ENCODE data around the gene TEX19. TPM values are rescaled to one million over a fixed set of nuclear protein-coding genes. Genes with fewer than 3 reads are reported as not detected.
A peak's percentile ranks its signal among the peaks of the same experiment; 100 is the strongest.

TEX19 gene
- total and polyA plus RNA-seq, 9 of the 15 experiments (the other 6 are each of a cell fraction or from before 2014, with no cell fraction given), result 0.10 to 4.9 (median 1.9) TPM

DNA sequence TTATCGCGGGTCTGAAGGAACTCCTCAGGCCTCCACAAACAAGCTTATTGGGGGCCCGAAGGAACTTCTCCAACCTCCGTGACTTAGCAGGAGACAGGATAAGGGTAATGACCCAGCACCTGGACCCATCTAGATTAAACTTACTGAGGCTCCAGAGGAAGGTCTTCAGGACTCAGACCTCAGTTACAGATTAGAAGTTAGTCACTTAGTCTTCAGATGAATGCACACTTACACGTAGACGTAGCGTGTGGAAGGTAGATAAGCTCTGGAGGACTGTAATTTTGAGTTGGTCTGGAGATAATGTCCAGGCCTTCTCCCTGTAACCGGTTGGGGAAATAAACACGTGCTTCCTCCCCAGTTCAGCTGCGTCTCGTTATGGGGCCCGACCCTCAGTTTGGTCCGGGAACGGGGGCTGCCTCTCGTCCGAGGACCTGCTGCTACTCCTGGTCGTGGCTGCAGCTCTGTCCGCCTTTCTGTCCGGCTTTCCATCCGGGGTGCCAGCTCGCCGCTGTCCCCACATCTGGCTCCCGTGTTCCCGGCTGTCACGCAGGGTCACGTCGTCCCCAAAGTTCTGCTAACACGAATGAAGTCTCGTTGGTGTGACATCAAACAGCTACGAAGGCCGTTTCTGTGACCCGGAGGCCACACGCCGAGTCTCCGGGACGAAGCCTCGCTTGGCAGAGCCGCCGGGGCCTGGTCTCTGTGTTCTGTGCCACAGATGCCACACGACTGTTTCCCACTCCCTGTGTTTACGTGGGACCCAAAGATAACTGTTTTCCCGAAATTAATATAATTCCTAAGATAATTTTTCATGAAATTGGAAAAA, 13.7 kb upstream of the TEX19 start (continued):
- TF ChIP-seq E2F6 (IDR thresholded peaks at IDR 0.05; ENCODE audit: borderline replicate concordance in 1 of 2, extremely low read depth in 1 of 2, insufficient read depth in 1 of 2, insufficient read length in 1 of 2, low read depth in 1 of 2, low read length in 1 of 2, poor library complexity in 1 of 2, severe bottlenecking in 1 of 2) (peak; percentile 84 to 92), RFX7 (CRISPR knock-in tag; IDR thresholded peaks at IDR 0.05) (no peak), NR2C1 (IDR thresholded peaks at IDR 0.05) (no peak), NR2C1 (tag; IDR thresholded peaks at IDR 0.05) (peak; percentile 63)

DNA sequence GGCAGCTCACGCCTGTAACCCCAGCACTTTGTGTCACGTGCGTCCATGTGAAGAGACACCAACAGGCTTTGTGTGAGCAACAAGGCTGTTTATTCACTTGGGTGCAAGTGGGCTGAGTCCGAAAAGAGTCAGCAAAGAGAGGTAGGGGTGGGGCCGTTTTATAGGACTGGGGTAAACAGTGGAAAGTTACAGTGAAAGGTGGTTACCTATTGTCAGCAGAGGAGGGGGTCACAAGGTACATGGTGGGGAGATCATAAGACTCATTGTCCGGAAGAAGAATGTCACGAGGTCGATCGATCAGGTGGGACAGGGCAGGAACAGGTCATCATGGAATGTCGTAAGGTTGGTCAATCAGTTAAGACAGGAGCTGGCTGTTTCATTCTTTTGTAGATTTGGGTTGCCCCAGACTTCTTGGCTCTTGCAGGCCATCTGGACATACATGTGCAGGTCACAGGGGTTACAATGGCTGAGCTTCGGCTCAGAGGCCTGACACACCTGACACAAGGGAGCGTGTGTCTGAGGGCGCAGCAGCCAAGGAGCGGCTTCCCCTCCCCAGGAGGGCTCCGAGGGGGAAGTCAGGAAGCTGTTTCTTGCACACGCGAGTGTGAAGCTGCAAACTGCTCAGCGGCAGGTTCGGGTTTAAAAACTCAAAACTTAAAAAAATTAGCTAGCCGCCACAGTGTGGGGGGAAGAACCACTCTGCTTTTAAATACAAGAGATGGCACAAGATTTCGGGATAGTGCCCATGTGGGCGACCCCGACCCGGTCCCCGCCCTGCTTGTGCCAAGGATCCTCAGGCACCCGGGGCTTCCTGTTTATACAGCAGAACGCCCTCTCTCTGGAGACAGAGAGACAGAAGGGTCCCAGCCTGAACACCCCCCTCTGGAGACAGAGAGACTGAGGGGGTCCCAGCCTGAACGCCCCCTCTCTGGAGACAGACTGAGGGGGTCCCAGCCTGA, 12.4 kb upstream of the TEX19 start:
- POLR2A ChIA-PET, result interaction anchor here (0.7 to 1.8 kb wide), 4 partner anchors 21 to 112 kb away, joined by 3 to 7 read pairs (median 4); no protein-coding TSS in a partner anchor
- Histone ChIP-seq H3K9me1 (ENCODE audit: control insufficient read depth, insufficient read depth, low read length) (no peaks in the 10 kb centered on the region), H3K4me1 (replicated peaks in 1 of 2; ENCODE audit: control insufficient read depth in 2 of 2, insufficient read depth in 2 of 2, low read length in 2 of 2) (peaks cover 44 to 86% of the 10 kb centered on the region in 2 experiments), H3K27me3 (ENCODE audit: control insufficient read depth in 2 of 2, insufficient read depth in 2 of 2, low read length in 2 of 2) (no peaks in the 10 kb centered on the region), H2AFZ (ENCODE audit: low read depth, low read length) (peak overlapping the region; percentile 74), H4K20me1 (replicated peaks; ENCODE audit: control insufficient read depth, insufficient read depth, low read length) (no peaks in the 10 kb centered on the region), H3K9ac (ENCODE audit: insufficient read depth in 1 of 2, low read depth in 2 of 2, low read length in 2 of 2) (peak overlapping the region; percentile 13 to 87; a peak in 3 of 4 replicates), H3K36me3 (ENCODE audit: control insufficient read depth, insufficient read depth, low read length) (no peaks in the 10 kb centered on the region), H3K27ac (ENCODE audit: extremely low read depth, low read depth, low read length) (peak overlapping the region; percentile 98), H3K4me2 (ENCODE audit: insufficient read depth, low read length) (no peak overlapping the region), H3K79me2 (ENCODE audit: control insufficient read depth, insufficient read depth, low read length) (no peaks in the 10 kb centered on the region), H3K9me3 (replicated peaks; ENCODE audit: control insufficient read depth, insufficient read depth, low read depth, low read length) (peaks cover 4% of the 10 kb centered on the region), H3K4me3 (no peak overlapping the region)
- intact Hi-C loops (cut with micrococcal nuclease) (loop anchor here (10.0 kb wide), 1 partner anchor 312 kb away; the partner anchor contains the start of genes DCXR and RAC3), in situ Hi-C loops (cut with MboI) (no loop called here)
- DNase-seq (ENCODE audit: extremely low read depth in 1 of 4, low spot score in 3 of 4), result peak in 1 of 4 experiments; percentile 40
- FAIRE-seq, result peak; percentile 59
- 69% methylated on average over 27 of the region's 28 CpGs for WGBS (ENCODE audit: insufficient coverage, low coverage, missing lambda C conversion rate)
- BruUV-seq (replicated peaks), result no TSS peak
- no peak for ATAC-seq
- CTCF ChIA-PET (ENCODE audit: low intra/inter-chr PET ratio), result no interaction called here
- TF ChIP-seq ZNF583 (CRISPR knock-in tag; IDR thresholded peaks at IDR 0.05) (peak; percentile 78; the same call in 1 of the 2 replicates), SAFB2 (IDR thresholded peaks at IDR 0.05; ENCODE audit: borderline replicate concordance, low read depth, low read length, severe bottlenecking) (no peak), ELF4 (CRISPR knock-in tag; IDR thresholded peaks at IDR 0.05) (peak; percentile 6; the same call in 1 of the 2 replicates), CEBPB (tag; IDR thresholded peaks at IDR 0.05) (0 out of 2 replicates have a peak, but pooled peaks have one; percentile 21), C11orf30 (IDR thresholded peaks at IDR 0.05; ENCODE audit: low read depth) (no peak), SRSF7 (optimal IDR thresholded peaks at IDR 0.05; ENCODE audit: low read depth, low read length) (no peak), USF1 (CRISPR knock-in tag; IDR thresholded peaks at IDR 0.05) (peak; percentile 66)
- TF ChIP-seq, protein P1, sequence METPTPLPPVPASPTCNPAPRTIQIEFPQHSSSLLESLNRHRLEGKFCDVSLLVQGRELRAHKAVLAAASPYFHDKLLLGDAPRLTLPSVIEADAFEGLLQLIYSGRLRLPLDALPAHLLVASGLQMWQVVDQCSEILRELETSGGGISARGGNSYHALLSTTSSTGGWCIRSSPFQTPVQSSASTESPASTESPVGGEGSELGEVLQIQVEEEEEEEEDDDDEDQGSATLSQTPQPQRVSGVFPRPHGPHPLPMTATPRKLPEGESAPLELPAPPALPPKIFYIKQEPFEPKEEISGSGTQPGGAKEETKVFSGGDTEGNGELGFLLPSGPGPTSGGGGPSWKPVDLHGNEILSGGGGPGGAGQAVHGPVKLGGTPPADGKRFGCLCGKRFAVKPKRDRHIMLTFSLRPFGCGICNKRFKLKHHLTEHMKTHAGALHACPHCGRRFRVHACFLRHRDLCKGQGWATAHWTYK (CRISPR knock-in tag; IDR thresholded peaks at IDR 0.05), result peak; percentile 69
